HepG2 (cell line): ENCODE results near the gene CCR9.

Experiments
- MXI1 ChIP-seq: IDR thresholded peaks from 3 replicates; pipeline ENCODE4 v1.6.1; 2012; ENCODE audit warnings: low read depth, low read length, inconsistent platforms, borderline replicate concordance
- POLR2A ChIP-seq, 2 experiments: IDR thresholded peaks; 2 replicates each; pipeline ENCODE4 v1.6.1; 2011; ENCODE audit warnings: low read depth in 2 of 2, low read length in 2 of 2, mild to moderate bottlenecking in 1 of 2, moderate library complexity in 1 of 2; ENCODE audit not compliant: insufficient read depth in 1 of 2
- ZNF557 ChIP-seq: sonication (generic); formaldehyde crosslinking; IDR thresholded peaks from 2 replicates; pipeline ENCODE4 v1.4.0; 2020; ENCODE audit warnings: missing genetic modification reagents
- TF ChIP-seq, protein P1 (sequence below): sonication (generic); formaldehyde crosslinking; IDR thresholded peaks from 2 replicates; pipeline ENCODE4 v1.5.0; 2020; ENCODE audit warnings: mild to moderate bottlenecking, missing genetic modification reagents, moderate library complexity
- TF ChIP-seq, protein P2 (sequence below): sonication (generic); formaldehyde crosslinking; IDR thresholded peaks from 2 replicates; pipeline ENCODE4 v1.8.1; 2022; ENCODE audit warnings: low read depth, mild to moderate bottlenecking, missing genetic modification reagents
- TF ChIP-seq, protein P3 (sequence below), 2 experiments: sonication (generic) in 1 of 2; formaldehyde crosslinking in 1 of 2; IDR thresholded peaks; 2 replicates each; pipeline versions ENCODE4 v1.6.1 to v1.9.0; 2014 to 2022; ENCODE audit warnings: antibody characterized with exemption in 1 of 2, borderline replicate concordance in 1 of 2, inconsistent platforms in 1 of 2, low read depth in 1 of 2, missing genetic modification reagents in 1 of 2

DNA sequence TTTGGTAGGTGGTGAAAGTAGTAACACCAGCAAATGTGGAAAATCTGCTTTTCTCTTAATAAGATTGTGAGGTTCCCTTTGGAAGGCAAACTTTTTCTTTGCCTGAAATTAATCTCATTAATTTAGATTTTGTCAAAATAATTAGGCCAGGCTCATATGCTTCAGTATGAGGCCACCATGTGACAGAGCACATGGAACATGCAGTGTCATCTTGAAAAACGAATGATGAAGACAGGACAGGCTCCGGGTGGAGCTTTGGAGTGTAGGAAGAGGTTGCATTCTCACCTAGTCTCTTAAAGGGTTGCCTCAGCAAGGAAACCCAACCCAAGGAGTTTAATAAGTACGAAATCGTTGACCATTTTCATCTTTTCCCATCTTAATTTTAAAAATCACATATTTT, 25.9 kb upstream of the CCR9 start:
- TF ChIP-seq MXI1 (no peak), POLR2A (IDR thresholded peaks at IDR 0.05; ENCODE audit: insufficient read depth in 1 of 2, low read depth in 2 of 2, low read length in 2 of 2) (no peak), ZNF557 (no peak)
- TF ChIP-seq, protein P1, sequence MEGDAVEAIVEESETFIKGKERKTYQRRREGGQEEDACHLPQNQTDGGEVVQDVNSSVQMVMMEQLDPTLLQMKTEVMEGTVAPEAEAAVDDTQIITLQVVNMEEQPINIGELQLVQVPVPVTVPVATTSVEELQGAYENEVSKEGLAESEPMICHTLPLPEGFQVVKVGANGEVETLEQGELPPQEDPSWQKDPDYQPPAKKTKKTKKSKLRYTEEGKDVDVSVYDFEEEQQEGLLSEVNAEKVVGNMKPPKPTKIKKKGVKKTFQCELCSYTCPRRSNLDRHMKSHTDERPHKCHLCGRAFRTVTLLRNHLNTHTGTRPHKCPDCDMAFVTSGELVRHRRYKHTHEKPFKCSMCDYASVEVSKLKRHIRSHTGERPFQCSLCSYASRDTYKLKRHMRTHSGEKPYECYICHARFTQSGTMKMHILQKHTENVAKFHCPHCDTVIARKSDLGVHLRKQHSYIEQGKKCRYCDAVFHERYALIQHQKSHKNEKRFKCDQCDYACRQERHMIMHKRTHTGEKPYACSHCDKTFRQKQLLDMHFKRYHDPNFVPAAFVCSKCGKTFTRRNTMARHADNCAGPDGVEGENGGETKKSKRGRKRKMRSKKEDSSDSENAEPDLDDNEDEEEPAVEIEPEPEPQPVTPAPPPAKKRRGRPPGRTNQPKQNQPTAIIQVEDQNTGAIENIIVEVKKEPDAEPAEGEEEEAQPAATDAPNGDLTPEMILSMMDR (CRISPR knock-in tag), result no peak
- TF ChIP-seq, protein P2, sequence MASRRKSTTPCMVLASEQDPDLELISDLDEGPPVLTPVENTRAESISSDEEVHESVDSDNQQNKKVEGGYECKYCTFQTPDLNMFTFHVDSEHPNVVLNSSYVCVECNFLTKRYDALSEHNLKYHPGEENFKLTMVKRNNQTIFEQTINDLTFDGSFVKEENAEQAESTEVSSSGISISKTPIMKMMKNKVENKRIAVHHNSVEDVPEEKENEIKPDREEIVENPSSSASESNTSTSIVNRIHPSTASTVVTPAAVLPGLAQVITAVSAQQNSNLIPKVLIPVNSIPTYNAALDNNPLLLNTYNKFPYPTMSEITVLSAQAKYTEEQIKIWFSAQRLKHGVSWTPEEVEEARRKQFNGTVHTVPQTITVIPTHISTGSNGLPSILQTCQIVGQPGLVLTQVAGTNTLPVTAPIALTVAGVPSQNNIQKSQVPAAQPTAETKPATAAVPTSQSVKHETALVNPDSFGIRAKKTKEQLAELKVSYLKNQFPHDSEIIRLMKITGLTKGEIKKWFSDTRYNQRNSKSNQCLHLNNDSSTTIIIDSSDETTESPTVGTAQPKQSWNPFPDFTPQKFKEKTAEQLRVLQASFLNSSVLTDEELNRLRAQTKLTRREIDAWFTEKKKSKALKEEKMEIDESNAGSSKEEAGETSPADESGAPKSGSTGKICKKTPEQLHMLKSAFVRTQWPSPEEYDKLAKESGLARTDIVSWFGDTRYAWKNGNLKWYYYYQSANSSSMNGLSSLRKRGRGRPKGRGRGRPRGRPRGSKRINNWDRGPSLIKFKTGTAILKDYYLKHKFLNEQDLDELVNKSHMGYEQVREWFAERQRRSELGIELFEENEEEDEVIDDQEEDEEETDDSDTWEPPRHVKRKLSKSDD (CRISPR knock-in tag), result no peak
- TF ChIP-seq, protein P3, sequence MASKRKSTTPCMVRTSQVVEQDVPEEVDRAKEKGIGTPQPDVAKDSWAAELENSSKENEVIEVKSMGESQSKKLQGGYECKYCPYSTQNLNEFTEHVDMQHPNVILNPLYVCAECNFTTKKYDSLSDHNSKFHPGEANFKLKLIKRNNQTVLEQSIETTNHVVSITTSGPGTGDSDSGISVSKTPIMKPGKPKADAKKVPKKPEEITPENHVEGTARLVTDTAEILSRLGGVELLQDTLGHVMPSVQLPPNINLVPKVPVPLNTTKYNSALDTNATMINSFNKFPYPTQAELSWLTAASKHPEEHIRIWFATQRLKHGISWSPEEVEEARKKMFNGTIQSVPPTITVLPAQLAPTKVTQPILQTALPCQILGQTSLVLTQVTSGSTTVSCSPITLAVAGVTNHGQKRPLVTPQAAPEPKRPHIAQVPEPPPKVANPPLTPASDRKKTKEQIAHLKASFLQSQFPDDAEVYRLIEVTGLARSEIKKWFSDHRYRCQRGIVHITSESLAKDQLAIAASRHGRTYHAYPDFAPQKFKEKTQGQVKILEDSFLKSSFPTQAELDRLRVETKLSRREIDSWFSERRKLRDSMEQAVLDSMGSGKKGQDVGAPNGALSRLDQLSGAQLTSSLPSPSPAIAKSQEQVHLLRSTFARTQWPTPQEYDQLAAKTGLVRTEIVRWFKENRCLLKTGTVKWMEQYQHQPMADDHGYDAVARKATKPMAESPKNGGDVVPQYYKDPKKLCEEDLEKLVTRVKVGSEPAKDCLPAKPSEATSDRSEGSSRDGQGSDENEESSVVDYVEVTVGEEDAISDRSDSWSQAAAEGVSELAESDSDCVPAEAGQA (IDR thresholded peaks at IDR 0.05; ENCODE audit: low read depth), result no peak
- TF ChIP-seq, protein P3 (CRISPR knock-in tag; IDR thresholded peaks at IDR 0.05; ENCODE audit: borderline replicate concordance), result no peak
